GM19238 (cell line): ENCODE results near the gene PRRC2B.
"Not testable (repeated sequence)": the region's sequence is repeated elsewhere in the genome, so short reads cannot be mapped to it uniquely, and the experiment has no call there.

Experiments
- DNase-seq: peaks from one replicate; pipeline ENCODE4 v3.0.0; 2011; ENCODE audit warnings: low spot score; ENCODE audit not compliant: insufficient read length

Gene PRRC2B

GRCh38 chr9:131513177-131513576 is 119.3 kb downstream of the PRRC2B start:
- no peak for DNase-seq

- not testable (repeated sequence) for DNase-seq
These were observed 121.7 kb downstream of the PRRC2B start for GRCh38 chr9:131515559-131516031.

- DNase-seq: no peak
These were observed 122.2 kb downstream of the PRRC2B start for GRCh38 chr9:131516100-131516499.

- no peak for DNase-seq
These were observed 123.0 kb downstream of the PRRC2B start for GRCh38 chr9:131516930-131517329.

- no peak for DNase-seq
These were observed 123.9 kb downstream of the PRRC2B start for GRCh38 chr9:131517761-131518190.

- DNase-seq: no peak
These were observed 124.7 kb downstream of the PRRC2B start for GRCh38 chr9:131518553-131518952.

- DNase-seq: no peak
These were observed 126.6 kb downstream of the PRRC2B start for GRCh38 chr9:131520503-131520902.

GRCh38 chr9:131521203-131521602 is 127.3 kb downstream of the PRRC2B start:
- DNase-seq: no peak

- no peak for DNase-seq
These were observed 127.9 kb downstream of the PRRC2B start for GRCh38 chr9:131521822-131522221.

GRCh38 chr9:131522257-131523085 is 128.6 kb downstream of the PRRC2B start:
- DNase-seq: no peak

GRCh38 chr9:131523086-131523388 is 129.2 kb downstream of the PRRC2B start:
- DNase-seq: no peak

- no peak for DNase-seq
These were observed 129.9 kb downstream of the PRRC2B start for GRCh38 chr9:131523451-131524435.

- no peak for DNase-seq
These were observed 130.9 kb downstream of the PRRC2B start for GRCh38 chr9:131524665-131525315.

GRCh38 chr9:131525643-131526565 is 132.0 kb downstream of the PRRC2B start:
- no peak for DNase-seq

GRCh38 chr9:131528186-131528585 is 134.3 kb downstream of the PRRC2B start:
- DNase-seq: no peak

GRCh38 chr9:131528886-131529505 is 135.1 kb downstream of the PRRC2B start:
- DNase-seq: no peak

GRCh38 chr9:131529597-131530545 is 136.0 kb downstream of the PRRC2B start:
- DNase-seq: no peak

GRCh38 chr9:131530546-131530919 is 136.6 kb downstream of the PRRC2B start:
- DNase-seq: peak; percentile 58
